ENCODE data around the gene PERM1. TPM values are rescaled to one million over a fixed set of nuclear protein-coding genes. Genes with fewer than 3 reads are reported as not detected.

PERM1 gene
- total and polyA plus RNA-seq, 2 of the 13 experiments (the other 11 are each of a cell fraction or from before 2014, with no cell fraction given): 0.04 to 0.29 TPM

DNA sequence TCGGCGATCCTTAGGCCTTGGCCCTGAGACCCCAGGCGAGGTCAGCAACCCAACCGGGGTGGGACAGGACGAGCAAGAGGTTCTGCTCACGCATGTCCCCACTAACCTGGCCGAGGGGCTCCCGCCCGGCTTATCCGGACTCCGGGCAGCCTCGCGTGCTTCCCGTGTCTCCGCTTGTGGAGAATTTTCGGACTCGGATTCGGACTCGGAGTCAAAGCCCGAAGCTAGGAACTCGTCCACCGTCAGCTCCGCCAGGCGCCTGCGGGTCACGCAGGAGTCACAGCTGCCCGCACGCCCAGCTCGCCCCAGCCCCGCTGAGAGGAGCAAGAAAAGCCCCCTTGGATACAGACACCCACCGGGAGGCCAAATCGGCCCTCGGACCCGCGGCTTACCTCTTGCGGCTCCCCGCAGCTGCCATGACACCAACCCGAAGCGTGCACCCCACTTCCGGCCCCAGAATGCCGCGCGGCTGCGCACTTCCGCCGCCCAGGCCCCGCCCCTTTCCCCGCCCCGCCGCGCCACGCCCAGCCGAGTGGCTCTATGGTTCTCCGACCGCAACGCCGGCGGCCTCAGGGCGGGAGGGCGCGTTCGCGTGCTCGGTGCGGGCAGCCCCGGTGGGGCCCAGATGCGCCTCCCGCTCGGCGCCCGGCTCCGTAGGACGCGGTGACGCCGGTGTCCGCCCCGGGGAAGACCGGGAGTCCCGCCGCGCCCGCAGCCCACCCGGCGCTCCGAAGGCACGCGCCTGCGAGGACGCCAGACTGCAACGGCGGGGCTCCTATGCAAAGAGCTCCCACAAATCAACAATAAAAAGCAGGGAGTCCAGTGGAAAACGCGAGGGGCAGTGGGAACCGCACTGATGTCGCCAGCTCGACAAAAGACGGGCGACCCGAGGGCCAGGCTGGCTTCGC lies 22.8 kb downstream of the PERM1 start, which contains the start of gene NOC2L (continued):
- TF ChIP-seq, protein P1, sequence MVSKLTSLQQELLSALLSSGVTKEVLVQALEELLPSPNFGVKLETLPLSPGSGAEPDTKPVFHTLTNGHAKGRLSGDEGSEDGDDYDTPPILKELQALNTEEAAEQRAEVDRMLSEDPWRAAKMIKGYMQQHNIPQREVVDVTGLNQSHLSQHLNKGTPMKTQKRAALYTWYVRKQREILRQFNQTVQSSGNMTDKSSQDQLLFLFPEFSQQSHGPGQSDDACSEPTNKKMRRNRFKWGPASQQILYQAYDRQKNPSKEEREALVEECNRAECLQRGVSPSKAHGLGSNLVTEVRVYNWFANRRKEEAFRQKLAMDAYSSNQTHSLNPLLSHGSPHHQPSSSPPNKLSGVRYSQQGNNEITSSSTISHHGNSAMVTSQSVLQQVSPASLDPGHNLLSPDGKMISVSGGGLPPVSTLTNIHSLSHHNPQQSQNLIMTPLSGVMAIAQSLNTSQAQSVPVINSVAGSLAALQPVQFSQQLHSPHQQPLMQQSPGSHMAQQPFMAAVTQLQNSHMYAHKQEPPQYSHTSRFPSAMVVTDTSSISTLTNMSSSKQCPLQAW (CRISPR knock-in tag; IDR thresholded peaks at IDR 0.05): peak; percentile 65; the same call in 1 of the 2 replicates
- TF ChIP-seq ZBTB42 (CRISPR knock-in tag; IDR thresholded peaks at IDR 0.05) (no peak), ZNF451 (CRISPR knock-in tag; IDR thresholded peaks at IDR 0.05) (peak; percentile 48; the same call in 1 of the 2 replicates), ZNF713 (CRISPR knock-in tag; IDR thresholded peaks at IDR 0.05) (no peak; the same call in 1 of the 2 replicates), BORCS8-MEF2B (CRISPR knock-in tag; IDR thresholded peaks at IDR 0.05) (no peak; the same call in 1 of the 2 replicates), YEATS2 (CRISPR knock-in tag; IDR thresholded peaks at IDR 0.05; ENCODE audit: borderline replicate concordance) (peak; percentile 35; the same call in 1 of the 2 replicates), ZNF501 (CRISPR knock-in tag; IDR thresholded peaks at IDR 0.05) (peak; percentile 66; the same call in 1 of the 2 replicates), ZNF232 (CRISPR knock-in tag; IDR thresholded peaks at IDR 0.05; ENCODE audit: borderline replicate concordance) (0 out of 2 replicates have a peak, but pooled peaks have one; percentile 47), NONO (IDR thresholded peaks at IDR 0.05) (no peak), NONO (CRISPR knock-in tag; conservative IDR thresholded peaks at IDR 0.05) (peak; percentile 79), KAT8 (CRISPR knock-in tag; IDR thresholded peaks at IDR 0.05) (peak; percentile 89), ZNF749 (CRISPR knock-in tag; IDR thresholded peaks at IDR 0.05; ENCODE audit: borderline replicate concordance) (0 out of 2 replicates have a peak, but pooled peaks have one; percentile 53), BHLHE40 (IDR thresholded peaks at IDR 0.05; ENCODE audit: low read length) (no peak), HNRNPUL1 (IDR thresholded peaks at IDR 0.05; ENCODE audit: low read depth, low read length) (no peak), ZNF629 (CRISPR knock-in tag; conservative IDR thresholded peaks at IDR 0.05) (no peak), POLR2G (IDR thresholded peaks at IDR 0.05; ENCODE audit: low read depth, low read length) (peak; percentile 77)
- TF ChIP-seq, protein P2, sequence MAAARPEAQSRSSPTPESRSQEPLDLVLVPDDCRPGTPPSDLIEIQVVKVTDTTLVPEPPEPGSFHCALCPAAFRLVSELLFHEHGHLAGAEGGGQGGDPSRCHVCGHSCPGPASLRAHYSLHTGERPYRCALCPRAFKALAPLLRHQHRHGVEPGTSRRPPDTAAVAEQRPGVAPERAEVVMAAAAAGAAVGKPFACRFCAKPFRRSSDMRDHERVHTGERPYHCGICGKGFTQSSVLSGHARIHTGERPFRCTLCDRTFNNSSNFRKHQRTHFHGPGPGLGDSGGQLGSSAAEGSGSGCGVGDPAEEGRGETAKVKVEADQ (CRISPR knock-in tag; IDR thresholded peaks at IDR 0.05; ENCODE audit: borderline replicate concordance): no peak
- TF ChIP-seq, protein P3, sequence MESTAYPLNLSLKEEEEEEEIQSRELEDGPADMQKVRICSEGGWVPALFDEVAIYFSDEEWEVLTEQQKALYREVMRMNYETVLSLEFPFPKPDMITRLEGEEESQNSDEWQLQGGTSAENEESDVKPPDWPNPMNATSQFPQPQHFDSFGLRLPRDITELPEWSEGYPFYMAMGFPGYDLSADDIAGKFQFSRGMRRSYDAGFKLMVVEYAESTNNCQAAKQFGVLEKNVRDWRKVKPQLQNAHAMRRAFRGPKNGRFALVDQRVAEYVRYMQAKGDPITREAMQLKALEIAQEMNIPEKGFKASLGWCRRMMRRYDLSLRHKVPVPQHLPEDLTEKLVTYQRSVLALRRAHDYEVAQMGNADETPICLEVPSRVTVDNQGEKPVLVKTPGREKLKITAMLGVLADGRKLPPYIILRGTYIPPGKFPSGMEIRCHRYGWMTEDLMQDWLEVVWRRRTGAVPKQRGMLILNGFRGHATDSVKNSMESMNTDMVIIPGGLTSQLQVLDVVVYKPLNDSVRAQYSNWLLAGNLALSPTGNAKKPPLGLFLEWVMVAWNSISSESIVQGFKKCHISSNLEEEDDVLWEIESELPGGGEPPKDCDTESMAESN (CRISPR knock-in tag; conservative IDR thresholded peaks at IDR 0.05): 0 out of 2 replicates have a peak, but pooled peaks have one; percentile 55
- TF ChIP-seq, protein P4, sequence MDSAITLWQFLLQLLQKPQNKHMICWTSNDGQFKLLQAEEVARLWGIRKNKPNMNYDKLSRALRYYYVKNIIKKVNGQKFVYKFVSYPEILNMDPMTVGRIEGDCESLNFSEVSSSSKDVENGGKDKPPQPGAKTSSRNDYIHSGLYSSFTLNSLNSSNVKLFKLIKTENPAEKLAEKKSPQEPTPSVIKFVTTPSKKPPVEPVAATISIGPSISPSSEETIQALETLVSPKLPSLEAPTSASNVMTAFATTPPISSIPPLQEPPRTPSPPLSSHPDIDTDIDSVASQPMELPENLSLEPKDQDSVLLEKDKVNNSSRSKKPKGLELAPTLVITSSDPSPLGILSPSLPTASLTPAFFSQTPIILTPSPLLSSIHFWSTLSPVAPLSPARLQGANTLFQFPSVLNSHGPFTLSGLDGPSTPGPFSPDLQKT (CRISPR knock-in tag; IDR thresholded peaks at IDR 0.05; ENCODE audit: borderline replicate concordance): 0 out of 2 replicates have a peak, but pooled peaks have one; percentile 51
- TF ChIP-seq, protein P5, sequence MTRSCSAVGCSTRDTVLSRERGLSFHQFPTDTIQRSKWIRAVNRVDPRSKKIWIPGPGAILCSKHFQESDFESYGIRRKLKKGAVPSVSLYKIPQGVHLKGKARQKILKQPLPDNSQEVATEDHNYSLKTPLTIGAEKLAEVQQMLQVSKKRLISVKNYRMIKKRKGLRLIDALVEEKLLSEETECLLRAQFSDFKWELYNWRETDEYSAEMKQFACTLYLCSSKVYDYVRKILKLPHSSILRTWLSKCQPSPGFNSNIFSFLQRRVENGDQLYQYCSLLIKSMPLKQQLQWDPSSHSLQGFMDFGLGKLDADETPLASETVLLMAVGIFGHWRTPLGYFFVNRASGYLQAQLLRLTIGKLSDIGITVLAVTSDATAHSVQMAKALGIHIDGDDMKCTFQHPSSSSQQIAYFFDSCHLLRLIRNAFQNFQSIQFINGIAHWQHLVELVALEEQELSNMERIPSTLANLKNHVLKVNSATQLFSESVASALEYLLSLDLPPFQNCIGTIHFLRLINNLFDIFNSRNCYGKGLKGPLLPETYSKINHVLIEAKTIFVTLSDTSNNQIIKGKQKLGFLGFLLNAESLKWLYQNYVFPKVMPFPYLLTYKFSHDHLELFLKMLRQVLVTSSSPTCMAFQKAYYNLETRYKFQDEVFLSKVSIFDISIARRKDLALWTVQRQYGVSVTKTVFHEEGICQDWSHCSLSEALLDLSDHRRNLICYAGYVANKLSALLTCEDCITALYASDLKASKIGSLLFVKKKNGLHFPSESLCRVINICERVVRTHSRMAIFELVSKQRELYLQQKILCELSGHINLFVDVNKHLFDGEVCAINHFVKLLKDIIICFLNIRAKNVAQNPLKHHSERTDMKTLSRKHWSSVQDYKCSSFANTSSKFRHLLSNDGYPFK (CRISPR knock-in tag; IDR thresholded peaks at IDR 0.05; ENCODE audit: borderline replicate concordance): peak; percentile 57; the same call in 1 of the 2 replicates
